HG03064 (cell line): ENCODE measurements around the gene EMX1.

Experiments
- ATAC-seq: cut with Tn5 transposase; IDR thresholded peaks from one replicate; pipeline ENCODE4 v1.9.1; 2021; ENCODE audit warnings: low read depth; ENCODE audit not compliant: unreplicated experiment

Gene EMX1

GRCh38 chr2:72924353-72925240 is 7.3 kb downstream of the EMX1 start:
- ATAC-seq: no peak

DNA sequence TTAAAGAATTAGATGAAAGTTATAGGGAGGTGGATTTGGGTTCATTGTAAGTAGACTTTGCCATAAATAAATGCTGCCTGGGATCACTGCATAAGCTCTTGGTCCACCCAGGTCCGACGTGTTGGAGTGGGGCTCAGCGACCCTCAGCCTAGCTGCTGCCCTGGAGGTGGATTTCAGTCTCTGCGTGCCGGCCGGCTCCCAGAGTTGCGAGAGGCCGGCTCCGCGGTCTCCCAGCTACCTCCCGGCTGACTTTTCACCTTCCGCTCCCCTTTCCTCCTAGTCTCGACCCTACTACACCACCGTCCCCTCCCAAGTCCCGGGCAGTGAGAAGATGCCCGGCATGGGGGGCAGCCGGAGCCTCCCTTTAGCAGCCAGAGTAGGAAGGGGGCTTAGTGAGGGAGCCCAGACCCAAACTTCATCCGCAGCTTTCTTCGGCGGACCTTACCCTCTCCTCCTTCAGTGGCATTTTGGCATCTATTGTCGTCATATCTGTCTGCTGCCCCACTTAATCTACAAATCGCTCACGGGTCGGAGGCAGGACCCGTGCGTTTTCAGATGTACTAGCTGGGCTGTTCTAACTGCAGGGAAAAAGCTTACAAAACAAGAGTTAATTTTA is 8.1 kb downstream of the EMX1 start:
- no peak for ATAC-seq

- no peak for ATAC-seq
These were observed 9.0 kb downstream of the EMX1 start for GRCh38 chr2:72926368-72926767.

DNA sequence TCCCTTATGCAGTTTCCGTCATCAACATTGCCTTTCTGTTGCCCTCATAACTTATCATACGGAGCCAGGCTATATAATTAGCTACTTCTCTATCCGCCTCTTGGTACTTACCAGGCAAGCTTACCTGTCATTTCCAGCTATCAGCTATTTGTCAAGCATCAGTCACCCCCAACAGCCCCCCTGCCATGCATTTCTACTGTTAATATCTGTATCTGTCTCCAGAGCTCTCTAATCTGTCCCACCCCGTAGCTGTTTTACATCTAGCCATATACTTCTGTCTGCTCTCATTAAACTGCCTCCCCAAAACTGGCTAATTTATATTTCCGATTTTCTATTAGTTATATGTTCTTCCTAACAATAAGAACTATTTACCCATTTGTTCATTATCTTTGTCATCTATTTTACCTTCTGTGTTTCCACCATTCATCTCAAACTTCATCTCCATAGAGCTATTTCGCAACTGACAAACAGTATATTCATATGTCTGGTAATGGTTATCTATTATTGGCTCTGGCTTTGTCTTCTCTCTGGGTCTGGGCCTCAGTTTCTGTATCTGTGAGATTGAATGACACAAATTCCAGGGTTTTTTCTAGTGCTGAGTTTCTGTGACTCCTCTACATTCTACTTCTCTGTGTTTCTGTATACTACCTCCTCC is 9.6 kb downstream of the EMX1 start:
- no peak for ATAC-seq

- ATAC-seq: no peak
These were observed 10.6 kb downstream of the EMX1 start for GRCh38 chr2:72927619-72928550.

DNA sequence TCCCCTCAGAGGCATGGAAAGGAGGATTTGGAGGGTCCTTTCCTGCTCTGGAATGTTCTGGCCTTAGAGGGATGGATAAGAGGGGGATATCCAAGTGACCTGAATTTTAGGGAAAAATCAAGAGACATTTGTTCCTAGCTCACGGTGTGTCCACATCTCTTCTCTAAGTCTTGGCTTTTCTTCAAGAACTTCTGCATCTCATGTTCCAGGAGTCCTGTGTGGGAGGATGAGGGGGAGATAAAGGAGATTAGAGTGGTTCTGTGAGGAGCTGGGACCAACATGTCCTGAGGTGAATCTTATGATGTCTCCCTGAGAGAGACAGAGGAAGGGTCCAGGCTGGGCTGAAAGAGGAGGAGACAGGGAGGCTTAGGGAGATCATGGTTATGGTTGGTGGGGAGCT is 11.7 kb downstream of the EMX1 start:
- no peak for ATAC-seq

GRCh38 chr2:72931280-72931910 is 14.1 kb downstream of the EMX1 start:
- no peak for ATAC-seq

- no peak for ATAC-seq
These were observed 14.9 kb downstream of the EMX1 start for GRCh38 chr2:72932045-72932740.

DNA sequence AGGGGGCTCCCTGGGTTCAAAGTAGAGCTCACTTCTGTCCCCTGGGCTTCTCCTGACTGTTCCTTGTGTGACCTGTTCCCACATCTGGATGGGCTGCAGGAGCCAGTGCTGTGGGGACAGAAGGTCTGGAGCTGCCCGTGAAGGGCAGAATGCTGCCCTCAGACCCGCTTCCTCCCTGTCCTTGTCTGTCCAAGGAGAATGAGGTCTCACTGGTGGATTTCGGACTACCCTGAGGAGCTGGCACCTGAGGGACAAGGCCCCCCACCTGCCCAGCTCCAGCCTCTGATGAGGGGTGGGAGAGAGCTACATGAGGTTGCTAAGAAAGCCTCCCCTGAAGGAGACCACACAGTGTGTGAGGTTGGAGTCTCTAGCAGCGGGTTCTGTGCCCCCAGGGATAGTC is 15.5 kb downstream of the EMX1 start:
- ATAC-seq: no peak

DNA sequence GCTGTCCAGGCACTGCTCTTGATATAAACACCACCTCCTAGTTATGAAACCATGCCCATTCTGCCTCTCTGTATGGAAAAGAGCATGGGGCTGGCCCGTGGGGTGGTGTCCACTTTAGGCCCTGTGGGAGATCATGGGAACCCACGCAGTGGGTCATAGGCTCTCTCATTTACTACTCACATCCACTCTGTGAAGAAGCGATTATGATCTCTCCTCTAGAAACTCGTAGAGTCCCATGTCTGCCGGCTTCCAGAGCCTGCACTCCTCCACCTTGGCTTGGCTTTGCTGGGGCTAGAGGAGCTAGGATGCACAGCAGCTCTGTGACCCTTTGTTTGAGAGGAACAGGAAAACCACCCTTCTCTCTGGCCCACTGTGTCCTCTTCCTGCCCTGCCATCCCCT is 15.9 kb downstream of the EMX1 start:
- ATAC-seq: no peak

GRCh38 chr2:72933646-72934151 is 16.4 kb downstream of the EMX1 start:
- ATAC-seq: no peak

- no peak for ATAC-seq
These were observed 17.6 kb downstream of the EMX1 start for GRCh38 chr2:72934683-72935610.

GRCh38 chr2:72935611-72935957 is 18.3 kb downstream of the EMX1 start:
- ATAC-seq: no peak

DNA sequence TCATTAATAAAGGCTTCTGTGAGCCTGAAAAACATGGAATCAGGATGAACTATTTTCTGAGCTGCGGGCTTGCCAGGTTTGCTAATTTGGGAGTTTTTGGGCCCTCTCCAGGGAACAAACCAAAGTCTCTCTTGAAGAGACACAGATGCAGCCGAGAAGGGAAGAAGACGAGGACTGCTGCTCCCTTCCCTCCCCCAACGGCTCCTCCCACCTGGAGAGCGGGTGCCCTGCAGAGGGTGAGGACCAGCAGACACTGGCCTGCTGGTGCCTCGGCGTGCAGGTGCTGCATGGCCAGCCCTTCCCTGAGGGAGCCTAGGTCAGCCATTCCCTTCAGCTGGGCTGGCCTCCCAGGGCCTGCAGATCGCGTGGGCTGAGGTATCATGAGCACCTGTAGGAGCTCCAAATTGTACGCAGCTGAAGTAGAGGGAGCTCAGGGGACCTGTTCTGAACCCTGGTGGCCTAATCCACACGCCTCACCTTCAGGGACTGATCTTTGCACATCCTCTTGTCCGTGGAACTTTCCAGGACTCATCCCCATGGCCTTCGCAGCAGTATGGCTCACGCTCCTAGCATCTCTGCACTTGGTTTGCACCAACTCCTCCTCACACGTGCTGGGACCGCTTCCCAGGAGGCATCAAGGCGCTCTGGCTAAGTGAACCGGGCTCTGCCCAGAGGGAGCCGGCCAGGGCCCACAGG is 19.5 kb downstream of the EMX1 start:
- no peak for ATAC-seq

GRCh38 chr2:72937356-72937669 is 20.0 kb downstream of the EMX1 start:
- no peak for ATAC-seq

DNA sequence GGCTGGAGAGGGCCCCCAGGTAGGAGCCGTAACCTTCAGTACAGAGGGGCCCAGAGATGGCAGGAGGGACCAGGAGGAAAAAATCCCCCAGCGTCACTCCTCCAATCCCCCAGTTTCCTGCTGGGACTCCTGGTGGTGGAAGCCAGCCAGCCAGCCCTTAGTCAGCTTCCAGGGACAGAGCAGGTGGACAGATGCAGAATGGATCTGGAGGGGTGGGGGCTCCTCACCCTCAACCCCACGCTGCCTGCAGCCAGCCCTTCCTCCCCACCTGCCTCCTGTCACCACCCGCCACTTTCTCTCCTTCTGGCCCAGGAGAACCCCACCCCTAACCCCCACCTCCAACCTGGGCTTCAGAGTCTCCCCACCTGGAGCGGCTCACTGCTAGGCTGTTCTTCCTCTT is 21.1 kb downstream of the EMX1 start:
- no peak for ATAC-seq

DNA sequence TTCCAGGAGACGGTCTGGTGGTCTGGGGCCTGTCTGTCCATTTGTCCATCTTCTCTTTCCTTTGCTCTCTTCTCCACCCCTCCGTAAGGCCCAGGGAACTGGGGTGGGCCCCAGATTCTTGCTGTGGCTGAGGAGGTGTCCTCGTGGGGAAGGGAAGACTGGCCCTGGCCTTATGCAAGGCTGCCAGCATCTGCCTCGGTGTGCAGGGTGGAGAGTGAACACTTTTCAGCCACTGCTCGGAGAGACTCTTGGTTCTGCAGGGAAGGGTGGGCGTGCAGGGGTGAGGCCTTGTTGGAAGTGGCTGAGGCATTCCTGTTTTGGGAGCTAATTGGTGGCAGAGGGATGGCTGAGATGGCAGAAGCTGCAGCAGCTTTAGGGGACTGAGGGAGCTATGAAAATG is 23.0 kb downstream of the EMX1 start:
- ATAC-seq: no peak

GRCh38 chr2:72940786-72941185 is 23.5 kb downstream of the EMX1 start:
- ATAC-seq: no peak
